Immature natural killer cell (primary cell): ENCODE results near the gene WDR54. TPM values are rescaled to one million over a fixed set of nuclear protein-coding genes. Genes with fewer than 3 reads are reported as not detected.

Experiments used
- DNase-seq, 3 donors: peaks; one replicate each; pipeline ENCODE4 v3.0.0; 2022; ENCODE audit warnings: mixed read lengths in 1 of 3
- H3K27ac Mint-ChIP-seq, 6 donors: one replicate each; pipeline ENCODE4 v1.8.0; 2020; ENCODE audit warnings: mixed read lengths in 6 of 6, mild to moderate bottlenecking in 5 of 6, inconsistent platforms in 4 of 6, moderate library complexity in 3 of 6
- H3K27me3 Mint-ChIP-seq, 3 donors: one replicate each; pipeline ENCODE4 v1.8.0; 2020 to 2021; ENCODE audit warnings: low read depth in 3 of 3, mild to moderate bottlenecking in 3 of 3, mixed read lengths in 3 of 3, moderate library complexity in 3 of 3, inconsistent platforms in 1 of 3
- H3K36me3 Mint-ChIP-seq, 3 donors: one replicate each; pipeline ENCODE4 v1.8.0; 2020; ENCODE audit warnings: mixed read lengths in 3 of 3, inconsistent platforms in 2 of 3, mild to moderate bottlenecking in 2 of 3
- H3K4me1 Mint-ChIP-seq, 2 donors: one replicate each; pipeline ENCODE4 v1.8.0; 2020; ENCODE audit warnings: inconsistent platforms in 2 of 2, mild to moderate bottlenecking in 2 of 2, mixed read lengths in 2 of 2, moderate library complexity in 1 of 2
- H3K4me3 Mint-ChIP-seq, 5 donors: one replicate each; pipeline ENCODE4 v1.8.0; 2020; ENCODE audit warnings: mild to moderate bottlenecking in 5 of 5, mixed read lengths in 5 of 5, inconsistent platforms in 3 of 5, moderate library complexity in 3 of 5
- H3K9me3 Mint-ChIP-seq, 6 donors: one replicate each; pipeline ENCODE4 v1.8.0; 2020; ENCODE audit warnings: mild to moderate bottlenecking in 6 of 6, mixed read lengths in 6 of 6, inconsistent platforms in 4 of 6, moderate library complexity in 3 of 6
- polyA plus RNA-seq, 3 donors: library from polyadenylated mRNA; unstranded; fragments of 300-500 nt; fragmentation: Illumina TruSeq; gene quantifications; one replicate each; pipeline ENCODE4 v1.2.3, GENCODE V29; 2021

Gene WDR54
- polyA plus RNA-seq, 3 donors from 2014 or later = 38.0 to 94.8 (median 47.7) TPM

DNA sequence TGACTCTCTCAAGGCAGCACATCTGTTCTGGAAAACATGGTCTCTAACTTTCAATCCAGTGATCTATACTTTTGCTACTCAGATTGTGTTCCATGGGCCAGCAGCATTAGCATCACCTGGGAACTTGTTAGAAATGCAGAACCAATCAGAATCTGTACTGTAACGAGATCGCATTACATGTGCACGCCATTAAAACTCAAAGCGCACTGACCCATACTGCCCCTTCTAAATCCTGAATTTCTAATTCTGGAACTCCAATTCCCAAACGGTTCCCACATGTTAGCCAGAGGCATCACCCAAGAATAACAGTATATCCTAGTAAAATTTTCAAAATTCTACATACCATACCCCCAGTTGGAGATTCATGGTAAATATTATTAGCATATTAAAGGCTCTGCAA, 30.9 kb upstream of the WDR54 start:
- DNase-seq = no peak
- Mint-ChIP-seq H3K27ac (peak overlapping the region in 1 of 6 donors; percentile 95), H3K9me3 (no peaks in the 10 kb centered on the region), H3K36me3 (no peaks in the 10 kb centered on the region), H3K4me3 (peak overlapping the region in 4 of 5 donors; percentile 57 to 96 (median 68)), H3K27me3 (peaks cover 0 to 10% (median 6%) of the 10 kb centered on the region in 3 donors), H3K4me1 (peaks cover 0 to 16% of the 10 kb centered on the region in 2 donors)

GRCh38 chr2:74391209-74391579, 30.3 kb upstream of the WDR54 start:
- peaks cover 0 to 16% of the 10 kb centered on the region in 2 donors for H3K4me1 Mint-ChIP-seq
- peak overlapping the region; percentile 79 to 99 (median 92) for H3K27ac Mint-ChIP-seq

GRCh38 chr2:74391580-74392448, 29.7 kb upstream of the WDR54 start:
- Mint-ChIP-seq H3K9me3 (no peaks in the 10 kb centered on the region), H3K27me3 (peaks cover 0 to 10% (median 8%) of the 10 kb centered on the region in 3 donors), H3K36me3 (no peaks in the 10 kb centered on the region), H3K4me3 (peak overlapping the region in 4 of 5 donors; percentile 94 to 97 (median 96)), H3K27ac (peak overlapping the region; percentile 95 to 99 (median 99)), H3K4me1 (peaks cover 0 to 16% of the 10 kb centered on the region in 2 donors)
- peak; percentile 93 to 95 (median 93) for DNase-seq

More at GRCh38 chr2:74391209-74391579, 30.3 kb upstream of the WDR54 start:
- peak overlapping the region in 4 of 5 donors; percentile 94 to 97 (median 96) for H3K4me3 Mint-ChIP-seq
- no peaks in the 10 kb centered on the region for H3K9me3 Mint-ChIP-seq
- H3K27me3 Mint-ChIP-seq = peaks cover 0 to 10% (median 7%) of the 10 kb centered on the region in 3 donors
- H3K36me3 Mint-ChIP-seq = no peaks in the 10 kb centered on the region
- no peak for DNase-seq

GRCh38 chr2:74392449-74392743, 29.1 kb upstream of the WDR54 start:
- Mint-ChIP-seq H3K4me3 (peak overlapping the region in 3 of 5 donors; percentile 50 to 96 (median 61)), H3K27me3 (peaks cover 0 to 10% (median 8%) of the 10 kb centered on the region in 3 donors), H3K27ac (peak overlapping the region in 1 of 6 donors; percentile 99), H3K9me3 (no peaks in the 10 kb centered on the region), H3K4me1 (peaks cover 0 to 16% of the 10 kb centered on the region in 2 donors), H3K36me3 (no peaks in the 10 kb centered on the region)
- DNase-seq = no peak

GRCh38 chr2:74393525-74393924, 28.0 kb upstream of the WDR54 start:
- H3K27me3 Mint-ChIP-seq = peaks cover 0 to 10% (median 8%) of the 10 kb centered on the region in 3 donors
- H3K4me3 Mint-ChIP-seq = no peak overlapping the region
- H3K9me3 Mint-ChIP-seq = no peaks in the 10 kb centered on the region
- no peak for DNase-seq
- H3K36me3 Mint-ChIP-seq = no peaks in the 10 kb centered on the region
- peaks cover 0 to 16% of the 10 kb centered on the region in 2 donors for H3K4me1 Mint-ChIP-seq
- H3K27ac Mint-ChIP-seq = no peak overlapping the region

DNA sequence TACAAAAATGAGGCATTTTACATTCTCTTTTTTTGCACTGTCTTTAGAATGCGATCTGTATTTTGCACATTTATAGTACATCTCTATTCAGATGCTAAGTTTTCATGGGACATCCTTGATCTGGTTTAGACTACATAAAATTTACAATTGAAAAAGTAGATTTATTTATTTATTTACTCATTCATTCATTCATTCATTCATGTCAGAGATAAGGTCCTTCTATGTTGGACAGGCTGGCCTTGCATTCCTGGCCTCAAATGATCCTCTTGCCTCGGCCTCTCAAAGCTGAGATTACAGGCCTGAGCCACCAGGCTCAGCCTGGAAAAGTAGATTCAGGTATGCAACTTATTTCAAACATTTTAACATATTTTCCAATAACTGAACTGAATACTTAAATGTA, 25.4 kb upstream of the WDR54 start:
- no peaks in the 10 kb centered on the region for H3K9me3 Mint-ChIP-seq
- H3K4me3 Mint-ChIP-seq = no peak overlapping the region
- H3K36me3 Mint-ChIP-seq = no peaks in the 10 kb centered on the region
- no peak overlapping the region for H3K27ac Mint-ChIP-seq
- H3K27me3 Mint-ChIP-seq = peaks cover 0 to 14% (median 9%) of the 10 kb centered on the region in 3 donors
- no peak for DNase-seq
- H3K4me1 Mint-ChIP-seq = peaks cover 0 to 16% of the 10 kb centered on the region in 2 donors

DNA sequence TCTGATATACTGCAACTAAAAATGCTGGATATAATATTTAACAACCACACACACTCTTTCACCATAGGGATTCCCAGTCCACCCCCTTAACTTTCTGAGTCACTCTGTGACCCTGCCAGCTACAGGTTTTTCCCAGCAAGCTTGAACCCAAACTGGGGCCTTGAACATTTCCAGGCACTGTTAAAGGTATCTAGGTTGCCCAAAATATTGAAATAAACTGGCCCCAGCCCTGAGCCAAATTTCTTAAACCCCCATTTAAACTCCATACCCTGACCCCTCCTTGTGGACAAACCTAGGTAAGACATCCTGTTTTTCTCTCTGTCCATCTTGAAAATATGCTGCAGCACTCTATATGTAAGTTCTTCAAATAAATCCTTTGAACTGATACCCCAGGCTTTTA, 21.7 kb upstream of the WDR54 start:
- Mint-ChIP-seq H3K27me3 (peaks cover 2 to 5% (median 3%) of the 10 kb centered on the region in 3 donors), H3K4me1 (no peaks in the 10 kb centered on the region), H3K36me3 (no peaks in the 10 kb centered on the region), H3K4me3 (no peak overlapping the region), H3K9me3 (no peaks in the 10 kb centered on the region), H3K27ac (no peak overlapping the region)
- peak in 2 of 3 donors; percentile 35 to 40 for DNase-seq

- H3K27ac Mint-ChIP-seq = no peak overlapping the region
- no peaks in the 10 kb centered on the region for H3K36me3 Mint-ChIP-seq
- H3K9me3 Mint-ChIP-seq = no peaks in the 10 kb centered on the region
- H3K27me3 Mint-ChIP-seq = peaks cover 1 to 6% (median 2%) of the 10 kb centered on the region in 3 donors
- H3K4me1 Mint-ChIP-seq = no peaks in the 10 kb centered on the region
- no peak overlapping the region for H3K4me3 Mint-ChIP-seq
- no peak for DNase-seq
Measured at GRCh38 chr2:74401891-74402290, 19.6 kb upstream of the WDR54 start.

- no peaks in the 10 kb centered on the region for H3K4me1 Mint-ChIP-seq
- no peak overlapping the region for H3K4me3 Mint-ChIP-seq
- no peaks in the 10 kb centered on the region for H3K36me3 Mint-ChIP-seq
- DNase-seq = no peak
- peaks cover 2 to 6% (median 2%) of the 10 kb centered on the region in 3 donors for H3K27me3 Mint-ChIP-seq
- no peak overlapping the region for H3K27ac Mint-ChIP-seq
- no peaks in the 10 kb centered on the region for H3K9me3 Mint-ChIP-seq
Measured at GRCh38 chr2:74406035-74406434, 15.5 kb upstream of the WDR54 start.

- DNase-seq = no peak
- Mint-ChIP-seq H3K27ac (no peak overlapping the region), H3K36me3 (no peaks in the 10 kb centered on the region), H3K4me1 (no peaks in the 10 kb centered on the region), H3K27me3 (peaks cover 0 to 6% (median 2%) of the 10 kb centered on the region in 3 donors), H3K9me3 (no peaks in the 10 kb centered on the region), H3K4me3 (no peak overlapping the region)
Measured at GRCh38 chr2:74407682-74408081, 13.8 kb upstream of the WDR54 start.

- peaks cover 0 to 19% of the 10 kb centered on the region in 2 donors for H3K4me1 Mint-ChIP-seq
- H3K9me3 Mint-ChIP-seq = peaks cover 0 to 2% (median 0%) of the 10 kb centered on the region in 6 donors
- H3K27me3 Mint-ChIP-seq = peaks cover 0 to 5% (median 3%) of the 10 kb centered on the region in 3 donors
- H3K4me3 Mint-ChIP-seq = peak overlapping the region in 3 of 5 donors; percentile 0 to 59 (median 37)
- DNase-seq = no peak
- H3K36me3 Mint-ChIP-seq = no peaks in the 10 kb centered on the region
- peak overlapping the region in 2 of 6 donors; percentile 5 to 16 for H3K27ac Mint-ChIP-seq
Measured at GRCh38 chr2:74413001-74413698, 8.4 kb upstream of the WDR54 start.

- Mint-ChIP-seq H3K4me1 (peaks cover 0 to 19% of the 10 kb centered on the region in 2 donors), H3K36me3 (no peaks in the 10 kb centered on the region), H3K9me3 (peaks cover 0 to 2% (median 0%) of the 10 kb centered on the region in 6 donors), H3K27me3 (peaks cover 0 to 3% (median 3%) of the 10 kb centered on the region in 3 donors), H3K27ac (no peak overlapping the region), H3K4me3 (peak overlapping the region; percentile 25 to 81 (median 52))
- no peak for DNase-seq
Measured at GRCh38 chr2:74414441-74414840, 7.1 kb upstream of the WDR54 start.

DNA sequence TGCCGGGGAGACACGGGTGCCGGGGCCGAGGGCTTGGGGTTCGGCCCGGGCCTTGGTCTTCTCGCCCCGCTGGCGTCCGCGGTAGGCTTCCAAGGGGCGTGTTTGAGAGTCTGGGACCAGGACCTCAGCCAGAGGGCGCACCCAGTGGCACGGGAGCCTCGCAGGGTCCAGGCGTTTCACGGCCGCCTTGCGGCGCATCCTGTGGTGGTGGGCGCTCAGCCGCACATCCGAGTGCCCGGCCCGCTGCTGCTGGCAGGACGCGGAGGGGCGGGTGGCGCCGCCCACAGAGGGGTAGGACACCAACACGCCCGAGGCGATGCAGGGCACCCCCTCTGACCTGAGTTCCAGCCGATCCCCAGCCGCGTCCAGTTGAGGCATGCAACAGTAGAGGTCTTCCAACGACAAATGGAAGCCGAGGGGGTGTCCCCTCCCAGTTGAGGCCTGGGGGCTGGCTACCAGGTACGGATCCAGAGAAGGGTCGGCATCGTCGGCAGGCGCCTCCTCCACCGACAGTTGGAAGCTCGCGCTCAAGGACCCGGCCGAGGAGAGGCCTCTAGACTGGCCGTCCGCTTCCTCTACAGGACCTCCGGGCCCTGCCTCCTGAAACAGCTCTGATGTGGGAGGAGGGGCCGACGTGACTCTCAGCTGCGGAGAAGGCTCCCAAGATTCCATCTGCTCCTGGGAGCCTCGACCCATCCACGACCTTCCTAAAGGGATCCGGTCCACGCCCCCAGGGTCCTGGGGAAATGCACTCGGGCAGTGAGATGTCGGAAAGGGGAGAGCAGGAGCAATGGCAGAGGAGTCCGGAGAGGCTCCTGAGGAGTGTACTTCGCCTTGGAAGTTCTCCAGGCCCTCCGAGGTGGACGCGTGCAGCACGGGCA, 6.4 kb upstream of the WDR54 start:
- peaks cover 0 to 20% of the 10 kb centered on the region in 2 donors for H3K4me1 Mint-ChIP-seq
- peaks cover 0 to 2% (median 0%) of the 10 kb centered on the region in 6 donors for H3K9me3 Mint-ChIP-seq
- H3K4me3 Mint-ChIP-seq = peak overlapping the region; percentile 54 to 81 (median 74)
- H3K27ac Mint-ChIP-seq = peak overlapping the region in 3 of 6 donors; percentile 35 to 58 (median 36)
- H3K27me3 Mint-ChIP-seq = peaks cover 0 to 3% (median 3%) of the 10 kb centered on the region in 3 donors
- DNase-seq = peak; percentile 50 to 58 (median 52)
- H3K36me3 Mint-ChIP-seq = no peaks in the 10 kb centered on the region
